ENCODE measurements around the gene P2RY4. TPM values are rescaled to one million over a fixed set of nuclear protein-coding genes. Genes with fewer than 3 reads are reported as not detected.

P2RY4 gene
- total RNA-seq, 1 experiment from 2014 or later, result 0.18 TPM

- no TSS peak for BruUV-seq (replicated peaks)
- Mint-ChIP-seq H3K9me3 (ENCODE audit: unreplicated experiment) (no peaks in the 10 kb centered on the region), H3K4me1 (ENCODE audit: low read depth, unreplicated experiment) (no peaks in the 10 kb centered on the region), H3K36me3 (ENCODE audit: insufficient read depth, unreplicated experiment) (peaks cover 4% of the 10 kb centered on the region), H3K4me3 (ENCODE audit: unreplicated experiment) (no peak overlapping the region), H3K27me3 (ENCODE audit: insufficient read depth, unreplicated experiment) (peaks cover 17% of the 10 kb centered on the region), H3K27ac (ENCODE audit: unreplicated experiment) (no peak overlapping the region)
- no peaks in the 10 kb centered on the region for H3K27me3 ChIP-seq (replicated peaks; ENCODE audit: control insufficient read depth, insufficient read depth, low read length)
- H3K36me3 ChIP-seq (ENCODE audit: control insufficient read depth, insufficient read depth, low read length), result no peaks in the 10 kb centered on the region
- no peak for DNase-seq
- no peaks in the 10 kb centered on the region for H3K4me1 ChIP-seq
- H3K4me3 ChIP-seq (ENCODE audit: low read depth, low read length), result no peak overlapping the region
- ChIA-PET CTCF (interaction anchor here (0.5 kb wide), 1 partner anchor 65 kb away, joined by 4 read pairs; no protein-coding TSS in a partner anchor), POLR2A (no interaction called here)
- intact Hi-C loops (cut with micrococcal nuclease; ENCODE audit: unreplicated experiment), result no loop called here
- TF ChIP-seq CTCF (IDR thresholded peaks at IDR 0.05; ENCODE audit: insufficient read depth in 1 of 2, low read depth in 1 of 2, low read length in 1 of 2, severe bottlenecking in 1 of 2, unreplicated experiment in 1 of 2), result no peak
- no peaks in the 10 kb centered on the region for H3K9me3 ChIP-seq
These were observed 51.5 kb downstream of the P2RY4 start for GRCh38 chrX:70208479-70208878.

Other genes starting within 250 kb of the P2RY4 start
- gene AWAT2, start 210.3 kb downstream of the P2RY4 start, total RNA-seq (2022), result not detected in 2 replicates
- gene OTUD6A, start 197.7 kb downstream of the P2RY4 start, total RNA-seq (2022), result not detected in 2 replicates
- 41.6 and 44.7 TPM in 2 replicates for gene IGBP1, start 126.8 kb downstream of the P2RY4 start, total RNA-seq (2022)
- gene DGAT2L6, start 82.7 kb downstream of the P2RY4 start, total RNA-seq (2022), result not detected in 2 replicates
- not detected in 2 replicates for gene AWAT1, start 25.5 kb downstream of the P2RY4 start, total RNA-seq (2022)
- not detected in 2 replicates for gene ARR3, start 8.1 kb upstream of the P2RY4 start, total RNA-seq (2022)
- gene RAB41, start 22.0 kb upstream of the P2RY4 start, total RNA-seq (2022), result not detected in 2 replicates
- 44.4 and 45.0 TPM in 2 replicates for gene PDZD11, start 29.7 kb upstream of the P2RY4 start, total RNA-seq (2022)
- 36.9 and 39.6 TPM in 2 replicates for gene KIF4A, start 29.9 kb upstream of the P2RY4 start, total RNA-seq (2022)
- 1.9 and 2.2 TPM in 2 replicates for gene GDPD2, start 163.1 kb upstream of the P2RY4 start, total RNA-seq (2022)
- gene DLG3, start 184.6 kb upstream of the P2RY4 start, total RNA-seq (2022), result 56.9 and 58.5 TPM in 2 replicates

Data from Caco-2 (cell line).